H1 (cell line): ENCODE measurements around the gene NT5DC3. TPM values are rescaled to one million over a fixed set of nuclear protein-coding genes. Genes with fewer than 3 reads are reported as not detected.

Experiments used
- CTCF ChIA-PET: fragments of 300-600 bp; sonication (Branson Sonifier 250); formaldehyde crosslinking; loops from one replicate; lab custom pipeline; 2021; ENCODE audit not compliant: partially characterized antibody; lab: Charles Lee
- POLR2A ChIA-PET: fragments of 300-600 bp; sonication (Branson Sonifier 250); formaldehyde crosslinking; loops from one replicate; lab custom pipeline; 2021; ENCODE audit warnings: inconsistent platforms; ENCODE audit not compliant: partially characterized antibody; lab: Charles Lee
- DNase-seq, 2 experiments: peaks; one replicate each; pipeline versions ENCODE4 v3.0.0 to v3.0.0-alpha.2; 2010 to 2022; ENCODE audit warnings: low spot score in 2 of 2, low read depth in 1 of 2, mixed read lengths in 1 of 2
- FAIRE-seq: peaks from 2 replicates; lab custom pipeline; 2011; peaks lifted over from hg19 to GRCh38; lab: Jason Lieb, UNC
- H2AFZ ChIP-seq: 2 replicates; pipeline ENCODE4 v1.8.1; 2012; ENCODE audit warnings: low read length, inconsistent platforms
- H2AK5ac ChIP-seq: 2 replicates; pipeline ENCODE4 v1.6.1; 2013; ENCODE audit warnings: low read depth, low read length
- H2BK120ac ChIP-seq: replicated peaks from 2 replicates; pipeline ENCODE3; 2013; ENCODE audit warnings: low read depth, low read length, inconsistent platforms
- H2BK12ac ChIP-seq: 2 replicates; pipeline ENCODE4 v1.6.1; 2013; ENCODE audit warnings: low read depth, low read length
- H2BK15ac ChIP-seq: 2 replicates; pipeline ENCODE4 v1.6.1; 2013; ENCODE audit warnings: low read length
- H2BK20ac ChIP-seq: 2 replicates; pipeline ENCODE4 v1.6.1; 2013; ENCODE audit warnings: low read length
- H2BK5ac ChIP-seq: 2 replicates; pipeline ENCODE4 v1.6.1; 2013; ENCODE audit warnings: low read depth, low read length
- H3K14ac ChIP-seq: 2 replicates; pipeline ENCODE4 v1.6.1; 2013; ENCODE audit warnings: inconsistent platforms; ENCODE audit not compliant: insufficient read length
- H3K18ac ChIP-seq: 2 replicates; pipeline ENCODE4 v1.6.1; 2013; ENCODE audit warnings: low read length; ENCODE audit errors: extremely low read depth
- H3K23ac ChIP-seq: 2 replicates; pipeline ENCODE4 v1.6.1; 2013; ENCODE audit warnings: inconsistent platforms; ENCODE audit not compliant: insufficient read length
- H3K23me2 ChIP-seq: 2 replicates; pipeline ENCODE4 v1.6.1; 2013; ENCODE audit warnings: low read depth, low read length
- H3K27ac ChIP-seq: 2 replicates; pipeline ENCODE4 v1.6.1; 2011; ENCODE audit warnings: low read depth, low read length, inconsistent platforms
- H3K27me3 ChIP-seq, 4 experiments: replicated peaks in 1 of 4; 1 replicate in 1 of 4; 2 replicates in 3 of 4; pipeline versions ENCODE4 v1.6.1 to v1.8.1; 2011 to 2013; ENCODE audit warnings: low read length in 3 of 4, mild to moderate bottlenecking in 3 of 4, inconsistent platforms in 2 of 4, mixed read lengths in 2 of 4, moderate library complexity in 1 of 4; ENCODE audit not compliant: control insufficient read depth in 3 of 4, insufficient read depth in 3 of 4; ENCODE audit errors: extremely low read depth in 1 of 4
- H3K36me3 ChIP-seq, 4 experiments: 2 replicates each; pipeline versions ENCODE4 v1.6.1 to v1.8.1; 2011 to 2013; ENCODE audit warnings: mild to moderate bottlenecking in 4 of 4, low read length in 3 of 4, moderate library complexity in 2 of 4, control low read depth in 1 of 4, inconsistent platforms in 1 of 4; ENCODE audit not compliant: insufficient read depth in 4 of 4, control insufficient read depth in 2 of 4
- H3K4ac ChIP-seq: replicated peaks from 2 replicates; pipeline ENCODE3; 2013; ENCODE audit warnings: low read length, low read depth, mixed read lengths, inconsistent platforms; ENCODE audit not compliant: insufficient read length
- H3K4me1 ChIP-seq, 4 experiments: replicated peaks in 1 of 4; 1 replicate in 1 of 4; 2 replicates in 3 of 4; pipeline versions ENCODE4 v1.6.1 to v1.8.1; 2011 to 2013; ENCODE audit warnings: low read length in 3 of 4, inconsistent platforms in 2 of 4, mixed read lengths in 1 of 4; ENCODE audit not compliant: insufficient read depth in 4 of 4, control insufficient read depth in 3 of 4
- H3K4me2 ChIP-seq, 2 experiments: 2 replicates each; pipeline versions ENCODE4 v1.6.1 to v1.8.1; 2011 to 2013; ENCODE audit warnings: low read depth in 2 of 2, low read length in 2 of 2, control low read depth in 1 of 2, inconsistent platforms in 1 of 2, mild to moderate bottlenecking in 1 of 2; ENCODE audit not compliant: insufficient read depth in 1 of 2
- H3K4me3 ChIP-seq, 4 experiments: fragments of 200-600, 300-600 bp in 1 of 4; sonication (generic), shearing (Covaris generic), sonication (Bioruptor Twin) in 1 of 4; 2 replicates each; pipeline versions ENCODE4 v1.5.1 to v1.8.1; 2011 to 2016; ENCODE audit warnings: low read length in 4 of 4, low read depth in 3 of 4, control low read depth in 2 of 4, inconsistent platforms in 2 of 4, mild to moderate bottlenecking in 2 of 4, mixed read lengths in 1 of 4, moderate library complexity in 1 of 4; ENCODE audit not compliant: insufficient read depth in 2 of 4; ENCODE audit errors: extremely low read depth in 1 of 4
- H3K56ac ChIP-seq: replicated peaks from 2 replicates; pipeline ENCODE3; 2013; ENCODE audit warnings: low read depth, mild to moderate bottlenecking, mixed read lengths, low read length, inconsistent platforms; ENCODE audit not compliant: insufficient read length
- H3K79me1 ChIP-seq: 2 replicates; pipeline ENCODE4 v1.6.1; 2013; ENCODE audit warnings: low read depth, low read length, control low read depth
- H3K79me2 ChIP-seq, 2 experiments: 2 replicates each; pipeline versions ENCODE4 v1.6.1 to v1.8.1; 2012 to 2013; ENCODE audit warnings: low read length in 2 of 2, mild to moderate bottlenecking in 2 of 2, inconsistent platforms in 1 of 2; ENCODE audit not compliant: insufficient read depth in 2 of 2, control insufficient read depth in 1 of 2
- H3K9ac ChIP-seq, 4 experiments: replicated peaks in 1 of 4; 1 replicate in 1 of 4; 2 replicates in 3 of 4; pipeline versions ENCODE4 v1.6.1 to v1.8.1; 2011 to 2013; ENCODE audit warnings: low read depth in 3 of 4, low read length in 3 of 4, control low read depth in 2 of 4, mild to moderate bottlenecking in 2 of 4, moderate library complexity in 2 of 4, inconsistent platforms in 1 of 4; ENCODE audit errors: extremely low read depth in 1 of 4
- H3K9me3 ChIP-seq, 2 experiments: 2 replicates each; pipeline versions ENCODE4 v1.6.1 to v1.8.1; 2012 to 2013; ENCODE audit warnings: mild to moderate bottlenecking in 2 of 2, moderate library complexity in 2 of 2, control low read depth in 1 of 2, inconsistent platforms in 1 of 2, low read depth in 1 of 2, low read length in 1 of 2, mixed read lengths in 1 of 2; ENCODE audit not compliant: insufficient read depth in 2 of 2
- H4K20me1 ChIP-seq, 2 experiments: replicated peaks in 1 of 2; 2 replicates each; pipeline versions ENCODE3 to v1.8.1; 2011 to 2013; ENCODE audit warnings: inconsistent platforms in 2 of 2, low read length in 2 of 2, mild to moderate bottlenecking in 1 of 2; ENCODE audit not compliant: insufficient read depth in 2 of 2, control insufficient read depth in 1 of 2
- H4K5ac ChIP-seq: 2 replicates; pipeline ENCODE4 v1.6.1; 2013; ENCODE audit warnings: low read length, low read depth, mixed read lengths, inconsistent platforms; ENCODE audit not compliant: insufficient read length
- H4K8ac ChIP-seq: 2 replicates; pipeline ENCODE4 v1.8.0; 2013; ENCODE audit warnings: mild to moderate bottlenecking, moderate library complexity, low read length, inconsistent platforms; ENCODE audit not compliant: insufficient read depth; ENCODE audit errors: extremely low read depth
- H4K91ac ChIP-seq: replicated peaks from 2 replicates; pipeline ENCODE3; 2013; ENCODE audit warnings: low read length, mixed read lengths, inconsistent platforms; ENCODE audit not compliant: insufficient read length
- EP300 ChIP-seq, 2 experiments: IDR thresholded peaks; 1 replicate in 1 of 2; 2 replicates in 1 of 2; pipeline ENCODE4 v1.6.1; 2011 to 2012; ENCODE audit warnings: low read depth in 2 of 2, low read length in 2 of 2, mild to moderate bottlenecking in 2 of 2, borderline replicate concordance in 1 of 2, inconsistent platforms in 1 of 2, moderate library complexity in 1 of 2
- HDAC2 ChIP-seq, 2 experiments: fragments of 300-600 bp in 1 of 2; sonication (generic) in 1 of 2; IDR thresholded peaks; 2 replicates each; pipeline ENCODE4 v1.6.1; 2011 to 2012; ENCODE audit warnings: low read depth in 2 of 2, low read length in 2 of 2, mild to moderate bottlenecking in 2 of 2, moderate library complexity in 2 of 2, borderline replicate concordance in 1 of 2, inconsistent platforms in 1 of 2
- KDM1A ChIP-seq: fragments of 200-600, 300-600 bp; sonication (generic); IDR thresholded peaks from 2 replicates; pipeline ENCODE4 v1.7.1; 2016; ENCODE audit warnings: mild to moderate bottlenecking, low read length, borderline replicate concordance
- KDM5A ChIP-seq: fragments of 200-600 bp; IDR thresholded peaks from 2 replicates; pipeline ENCODE4 v1.7.1; 2012; ENCODE audit warnings: mild to moderate bottlenecking, low read length, inconsistent platforms, mixed read lengths
- SIN3A ChIP-seq, 2 experiments: IDR thresholded peaks in 1 of 2; conservative IDR thresholded peaks in 1 of 2; 2 replicates each; pipeline ENCODE4 v1.6.1; 2011 to 2012; ENCODE audit warnings: low read length in 2 of 2, improper control_type of control experiment in 1 of 2, low read depth in 1 of 2, mild to moderate bottlenecking in 1 of 2
- YY1 ChIP-seq: IDR thresholded peaks from 2 replicates; pipeline ENCODE4 v1.6.1; 2011; ENCODE audit warnings: low read depth, mild to moderate bottlenecking, low read length
- WGBS, 2 experiments: shearing (Covaris generic) in 1 of 2; methylation state at CpG; one replicate each; pipeline versions ENCODE4 v1.1.6 to v1.1.7; 2013 to 2015; ENCODE audit warnings: low lambda C conversion rate in 2 of 2, mixed read lengths in 2 of 2, inconsistent platforms in 1 of 2, low coverage in 1 of 2, missing lambda C conversion rate in 1 of 2; ENCODE audit not compliant: insufficient replicate concordance in 2 of 2, insufficient coverage in 1 of 2, insufficient read length in 1 of 2; ENCODE audit errors: extremely low coverage in 1 of 2, missing lambda C conversion rate in 1 of 2; 5-methylcytosine and 5-hydroxymethylcytosine counted together
- polyA plus RNA-seq, 7 experiments: library from polyadenylated mRNA; depleted of rRNA in 3 of 7; stranded (reverse) in 5 of 7; unstranded in 2 of 7; fragments of >200 nt in 5 of 7; fragments of 200-250 nt in 2 of 7; gene quantifications; 1 replicate in 5 of 7; 2 replicates in 1 of 7; 4 replicates in 1 of 7; pipeline versions ENCODE4 v1.2.1 to v1.2.3, GENCODE V29; 2011 to 2013; ENCODE audit warnings: missing spikeins in 2 of 7, mixed read lengths in 2 of 7
- total RNA-seq: library from RNA; stranded (reverse); fragmentation: NEBNext Ultra II Directional; extraction: Animal tissue kit (Norgen Biotek cat#: 25700); gene quantifications from 2 replicates; pipeline ENCODE4 v1.2.1, GENCODE V29; 2021
- TF ChIP-seq, protein P1 (sequence below): IDR thresholded peaks from 2 replicates; pipeline ENCODE4 v1.6.1; 2011; ENCODE audit warnings: low read length, improper control_type of control experiment
- TF ChIP-seq, protein P2 (sequence below): IDR thresholded peaks from 2 replicates; pipeline ENCODE4 v1.6.1; 2011; ENCODE audit warnings: low read depth, mild to moderate bottlenecking, low read length; ENCODE audit not compliant: insufficient read depth

Gene NT5DC3
- total and polyA plus RNA-seq, 2 of the 8 experiments (the other 6 are each of a cell fraction or from before 2014, with no cell fraction given), result 5.4 to 14.8 TPM

GRCh38 chr12:103808239-103808880 lies 32.7 kb downstream of the NT5DC3 start:
- no peaks in the 10 kb centered on the region for H3K79me2 ChIP-seq
- H3K36me3 ChIP-seq, result peaks cover 0 to 8% (median 2%) of the 10 kb centered on the region in 4 experiments; a peak in 4 of 8 replicates
- H3K4ac ChIP-seq, result no peak overlapping the region
- H2BK20ac ChIP-seq, result no peak overlapping the region
- no peaks in the 10 kb centered on the region for H3K79me1 ChIP-seq
- H3K4me3 ChIP-seq, result no peak overlapping the region
- H3K23me2 ChIP-seq, result no peaks in the 10 kb centered on the region
- no peak overlapping the region for H3K14ac ChIP-seq
- H2AFZ ChIP-seq, result no peak overlapping the region
- H4K5ac ChIP-seq, result no peak overlapping the region
- 90% methylated on average over 6 of the region's 6 CpGs; no CpG with 5 or more reads in 1 of the 2 experiments for WGBS, 2 experiments
- FAIRE-seq (no peak), DNase-seq (no peak)
- no peak overlapping the region for H2BK5ac ChIP-seq
- H3K9ac ChIP-seq, result no peak overlapping the region
- no peaks in the 10 kb centered on the region for H3K27me3 ChIP-seq
- H3K27ac ChIP-seq, result no peak overlapping the region
- no peak overlapping the region for H2BK15ac ChIP-seq
- H4K91ac ChIP-seq, result no peak overlapping the region
- H2AK5ac ChIP-seq, result no peak overlapping the region
- no peak overlapping the region for H2BK12ac ChIP-seq
- ChIA-PET POLR2A (interaction anchor here (0.9 kb wide), 1 partner anchor 13 kb away, joined by 3 read pairs; no protein-coding TSS in a partner anchor), CTCF (interaction anchor here (1.2 to 1.4 kb wide), 2 partner anchors 25 to 37 kb away, joined by 3 to 6 read pairs; no protein-coding TSS in a partner anchor)
- H3K4me2 ChIP-seq, result no peak overlapping the region
- H3K9me3 ChIP-seq, result no peaks in the 10 kb centered on the region
- H3K4me1 ChIP-seq, result no peaks in the 10 kb centered on the region
- H3K18ac ChIP-seq, result no peak overlapping the region
- H2BK120ac ChIP-seq, result no peak overlapping the region
- no peak overlapping the region for H4K8ac ChIP-seq
- no peak overlapping the region for H3K56ac ChIP-seq
- H4K20me1 ChIP-seq, result no peaks in the 10 kb centered on the region
- no peak overlapping the region for H3K23ac ChIP-seq
- TF ChIP-seq KDM1A, result no peak
- no peak for TF ChIP-seq KDM5A
- TF ChIP-seq, protein P1, sequence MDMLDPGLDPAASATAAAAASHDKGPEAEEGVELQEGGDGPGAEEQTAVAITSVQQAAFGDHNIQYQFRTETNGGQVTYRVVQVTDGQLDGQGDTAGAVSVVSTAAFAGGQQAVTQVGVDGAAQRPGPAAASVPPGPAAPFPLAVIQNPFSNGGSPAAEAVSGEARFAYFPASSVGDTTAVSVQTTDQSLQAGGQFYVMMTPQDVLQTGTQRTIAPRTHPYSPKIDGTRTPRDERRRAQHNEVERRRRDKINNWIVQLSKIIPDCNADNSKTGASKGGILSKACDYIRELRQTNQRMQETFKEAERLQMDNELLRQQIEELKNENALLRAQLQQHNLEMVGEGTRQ, result no peak
- TF ChIP-seq SIN3A (conservative IDR thresholded peaks at IDR 0.05 in 1 of 2, IDR thresholded peaks at IDR 0.05 in 1 of 2; ENCODE audit: low read depth in 1 of 2, low read length in 2 of 2), result no peak
- TF ChIP-seq, protein P2, sequence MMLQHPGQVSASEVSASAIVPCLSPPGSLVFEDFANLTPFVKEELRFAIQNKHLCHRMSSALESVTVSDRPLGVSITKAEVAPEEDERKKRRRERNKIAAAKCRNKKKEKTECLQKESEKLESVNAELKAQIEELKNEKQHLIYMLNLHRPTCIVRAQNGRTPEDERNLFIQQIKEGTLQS, result no peak
- TF ChIP-seq EP300 (IDR thresholded peaks at IDR 0.05; ENCODE audit: borderline replicate concordance in 1 of 2, low read depth in 2 of 2, low read length in 2 of 2), result no peak
- TF ChIP-seq YY1, result no peak
- TF ChIP-seq HDAC2 (IDR thresholded peaks at IDR 0.05; ENCODE audit: borderline replicate concordance in 1 of 2, low read depth in 2 of 2, low read length in 2 of 2), result no peak
